Ovary (tissue), 3 donors: ENCODE data around the gene RNPEP.

Experiments used
- EP300 ChIP-seq: sonication (generic); formaldehyde crosslinking; IDR thresholded peaks from one replicate; pipeline ENCODE4 v1.6.1; 2017; ENCODE audit warnings: antibody characterized with exemption
- TF ChIP-seq, protein P1 (sequence below), 3 donors: fragments of 450-650 bp in 2 of 3; fragments of 200-600 bp in 1 of 3; IDR thresholded peaks; one replicate each; pipeline versions ENCODE4 v1.5.1 to v1.8.0; 2016 to 2022; ENCODE audit warnings: antibody characterized with exemption in 3 of 3, mild to moderate bottlenecking in 1 of 3
- donor health status: DM: no; HTN: no; CAD: no.

DNA sequence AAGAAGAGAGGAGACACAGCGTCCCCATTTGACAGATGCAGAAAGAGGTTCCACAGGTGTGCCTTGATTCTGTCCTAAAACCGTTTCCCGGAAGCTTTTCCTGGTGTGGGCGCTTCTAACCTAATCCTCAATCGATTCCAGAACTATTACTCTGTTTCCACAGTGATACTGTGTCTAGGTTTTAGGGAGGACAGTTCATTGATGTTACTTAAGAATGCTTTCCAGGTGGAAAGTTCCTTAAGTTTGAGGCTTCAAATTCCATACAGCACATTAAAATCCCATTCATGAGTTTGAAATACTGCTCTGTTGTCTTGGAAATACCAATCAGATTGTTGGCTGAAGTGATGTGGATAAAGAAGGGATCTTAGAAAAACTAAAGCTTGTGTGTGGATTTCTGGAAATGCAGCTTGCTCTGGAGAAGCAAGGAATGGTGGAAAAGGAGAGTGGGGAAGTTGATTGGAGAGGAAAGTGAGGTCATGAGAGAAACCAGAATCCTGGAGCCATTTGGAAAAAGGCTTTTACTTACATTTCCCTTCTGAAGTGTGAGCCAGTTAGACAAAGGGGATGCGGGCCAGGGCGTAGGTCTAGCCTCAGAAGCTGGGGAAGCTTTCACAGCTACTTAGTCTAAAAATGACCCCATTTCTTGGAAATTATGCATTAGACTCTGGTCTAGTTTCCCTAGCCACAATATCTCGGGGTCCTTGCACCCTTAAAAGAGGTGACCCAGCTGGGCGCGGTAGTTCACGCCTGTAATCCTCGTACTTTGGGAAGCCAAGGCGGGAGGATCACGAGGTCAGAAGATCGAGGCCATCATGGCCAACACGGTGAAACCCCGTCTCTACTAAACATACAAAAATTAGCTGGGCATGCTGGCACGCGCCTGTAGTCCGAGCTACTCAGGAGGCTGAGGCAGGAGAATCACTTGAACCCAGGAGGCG is 34.6 kb downstream of the RNPEP start:
- TF ChIP-seq, protein P1, sequence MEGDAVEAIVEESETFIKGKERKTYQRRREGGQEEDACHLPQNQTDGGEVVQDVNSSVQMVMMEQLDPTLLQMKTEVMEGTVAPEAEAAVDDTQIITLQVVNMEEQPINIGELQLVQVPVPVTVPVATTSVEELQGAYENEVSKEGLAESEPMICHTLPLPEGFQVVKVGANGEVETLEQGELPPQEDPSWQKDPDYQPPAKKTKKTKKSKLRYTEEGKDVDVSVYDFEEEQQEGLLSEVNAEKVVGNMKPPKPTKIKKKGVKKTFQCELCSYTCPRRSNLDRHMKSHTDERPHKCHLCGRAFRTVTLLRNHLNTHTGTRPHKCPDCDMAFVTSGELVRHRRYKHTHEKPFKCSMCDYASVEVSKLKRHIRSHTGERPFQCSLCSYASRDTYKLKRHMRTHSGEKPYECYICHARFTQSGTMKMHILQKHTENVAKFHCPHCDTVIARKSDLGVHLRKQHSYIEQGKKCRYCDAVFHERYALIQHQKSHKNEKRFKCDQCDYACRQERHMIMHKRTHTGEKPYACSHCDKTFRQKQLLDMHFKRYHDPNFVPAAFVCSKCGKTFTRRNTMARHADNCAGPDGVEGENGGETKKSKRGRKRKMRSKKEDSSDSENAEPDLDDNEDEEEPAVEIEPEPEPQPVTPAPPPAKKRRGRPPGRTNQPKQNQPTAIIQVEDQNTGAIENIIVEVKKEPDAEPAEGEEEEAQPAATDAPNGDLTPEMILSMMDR (IDR thresholded peaks at IDR 0.05): no peak
- TF ChIP-seq EP300: no peak
